ENCODE results near the gene SYT8.
"Not testable (repeated sequence)": the region's sequence is repeated elsewhere in the genome, so short reads cannot be mapped to it uniquely, and the experiment has no call there.

The SYT8 gene

GRCh38 chr11:1873813-1874150 is 39.0 kb downstream of the SYT8 start:
- not testable (repeated sequence) for DNase-seq (ENCODE audit: low spot score)

DNA sequence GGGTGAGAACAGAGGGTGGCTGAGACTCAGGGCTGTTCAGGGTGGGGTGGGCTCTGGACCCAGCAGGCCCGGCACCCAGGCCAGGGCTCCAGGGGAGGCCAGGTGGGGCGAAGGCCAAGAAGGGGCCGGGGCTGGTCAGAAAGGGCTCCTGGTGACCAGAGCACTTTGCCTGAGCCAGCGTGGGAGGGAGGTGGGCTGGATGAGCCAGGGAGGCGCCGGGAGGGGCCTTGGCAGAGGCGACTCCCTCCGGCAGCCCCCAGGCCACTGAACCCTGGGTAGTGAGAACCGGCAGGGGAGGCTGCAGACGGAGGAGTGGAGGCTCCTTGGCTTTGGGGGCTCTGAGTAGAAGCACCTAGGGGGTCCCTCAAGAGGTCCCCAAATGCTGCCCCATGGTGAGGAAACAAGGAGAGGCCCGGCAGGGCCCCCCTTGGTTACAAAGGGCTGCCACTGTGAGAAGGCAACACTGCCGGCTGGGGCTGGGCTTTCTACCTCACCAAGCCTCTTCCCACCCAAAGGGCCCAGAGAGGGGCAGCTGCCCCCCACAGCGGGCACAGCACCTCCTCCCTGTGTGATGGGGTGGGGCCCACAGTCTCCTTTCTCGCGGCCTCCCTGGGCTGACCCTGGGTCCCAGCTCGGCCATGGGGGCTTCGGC is 39.8 kb downstream of the SYT8 start:
- DNase-seq (ENCODE audit: low spot score): not testable (repeated sequence)

GRCh38 chr11:1875093-1875850 is 40.5 kb downstream of the SYT8 start:
- no peak for DNase-seq (ENCODE audit: low spot score)

DNA sequence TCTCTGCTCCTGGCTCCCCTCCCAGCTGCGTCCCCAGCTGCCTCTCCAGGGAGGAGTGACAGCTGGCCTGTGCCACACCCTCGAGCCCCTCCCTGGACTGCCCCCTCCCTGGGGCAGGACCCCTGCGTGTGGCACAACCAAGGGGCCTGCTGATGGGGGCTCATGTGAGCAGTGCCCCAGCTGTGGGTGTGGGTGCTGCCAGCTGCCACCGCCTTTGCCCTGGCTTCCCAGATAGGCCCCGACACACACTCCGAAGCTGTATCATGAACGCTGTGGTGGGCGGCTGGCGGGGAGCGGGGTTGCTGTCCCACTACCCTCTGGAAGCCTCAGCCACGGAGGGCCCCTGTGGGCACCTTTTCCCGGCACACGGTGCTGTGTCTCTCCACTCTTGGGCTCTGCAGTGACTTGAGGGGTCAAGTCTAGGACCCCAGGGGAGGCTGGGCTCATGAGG is 41.1 kb downstream of the SYT8 start:
- not testable (repeated sequence) for DNase-seq (ENCODE audit: low spot score)

- no peak for DNase-seq (ENCODE audit: low spot score)
These were observed 41.7 kb downstream of the SYT8 start for GRCh38 chr11:1876361-1877063.

DNA sequence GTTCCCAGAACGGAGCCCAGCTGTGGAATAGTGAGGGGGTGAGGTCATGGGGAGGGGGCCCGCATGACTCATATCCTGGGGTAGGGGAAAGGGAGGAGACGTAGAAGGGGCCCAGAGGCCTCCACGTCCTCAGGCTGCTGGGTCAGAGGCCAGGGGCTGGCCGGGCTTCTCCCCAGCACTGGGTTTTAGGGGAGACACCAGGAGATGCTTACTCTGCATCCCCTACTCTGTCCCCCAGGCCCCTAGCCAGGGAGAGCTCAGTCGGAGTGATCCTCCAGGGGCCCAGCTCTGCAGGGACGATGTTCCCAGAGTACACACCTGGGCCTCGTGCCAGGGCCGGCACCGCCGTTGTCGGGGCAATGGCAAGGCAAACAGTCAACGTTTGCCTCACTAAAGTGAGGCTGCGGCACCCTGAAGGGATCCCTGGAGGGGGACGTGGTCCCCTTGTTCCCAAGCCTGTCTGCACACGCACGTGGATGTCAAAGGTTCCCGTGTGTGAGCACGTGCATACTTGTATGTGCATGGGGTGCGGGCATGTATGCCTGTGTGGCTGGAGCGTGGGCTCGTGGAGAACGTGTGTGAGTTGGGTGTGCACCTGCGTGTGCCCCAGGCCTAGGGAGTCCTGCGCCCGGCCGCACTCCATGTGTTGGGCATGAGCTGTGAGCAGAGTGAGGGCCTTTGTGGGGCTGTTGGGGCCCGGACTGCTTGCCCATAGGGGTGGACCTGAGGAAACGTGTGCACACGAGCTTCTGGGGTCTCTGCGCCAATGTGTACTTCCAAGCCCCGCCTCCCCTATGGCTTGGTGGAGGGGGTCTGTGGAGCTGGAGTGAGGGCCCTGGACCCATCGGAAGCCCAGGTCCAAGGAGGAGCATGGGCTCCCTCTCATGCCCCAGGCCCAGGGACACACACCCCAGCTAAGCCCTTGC is 42.7 kb downstream of the SYT8 start:
- DNase-seq (ENCODE audit: low spot score): no peak

DNA sequence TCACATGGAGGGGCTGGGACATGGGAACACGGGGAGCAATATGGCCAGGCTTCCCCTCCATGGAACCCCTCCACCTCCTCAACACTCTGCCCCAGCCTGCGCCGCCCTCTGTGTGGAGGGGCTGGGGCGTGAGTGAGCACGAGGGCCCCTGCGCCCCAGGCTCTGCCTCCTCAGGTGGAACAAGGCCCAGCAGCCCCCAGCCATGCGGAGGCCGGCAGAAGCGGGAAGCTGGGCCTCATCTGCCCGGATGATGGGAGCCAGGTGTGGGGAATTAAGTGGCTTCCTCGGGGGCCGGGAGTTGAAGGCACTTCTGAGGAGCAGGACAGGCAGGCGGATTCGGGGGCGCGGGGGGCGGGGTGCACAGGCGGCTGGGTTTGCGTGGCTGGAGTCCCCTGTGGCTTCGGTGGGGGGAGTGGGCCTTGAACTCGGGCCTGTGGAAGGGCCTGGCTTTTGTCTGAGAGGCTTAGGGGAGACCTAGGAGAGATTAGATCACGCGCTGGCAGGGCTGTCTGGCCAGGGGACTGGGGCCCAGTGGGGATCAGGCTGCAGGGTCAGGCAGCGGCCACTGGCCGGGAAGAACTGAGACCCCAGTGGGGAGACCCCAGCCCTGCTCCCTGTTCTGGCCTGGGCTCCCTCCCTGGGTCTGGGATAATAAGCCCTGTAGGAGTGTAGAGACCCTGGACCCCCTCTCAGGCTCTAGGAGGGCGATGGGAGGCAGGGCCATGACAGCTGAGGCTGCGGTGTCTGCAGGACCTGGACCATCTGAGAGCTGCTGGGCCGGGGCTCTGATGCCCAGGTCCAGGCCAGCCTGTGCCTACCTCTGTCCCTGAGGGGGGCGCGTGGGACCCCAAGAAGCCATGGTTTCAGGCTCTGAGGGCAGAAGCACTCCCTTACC is 43.6 kb downstream of the SYT8 start:
- no peak for DNase-seq (ENCODE audit: low spot score)

GRCh38 chr11:1879342-1879940 is 44.7 kb downstream of the SYT8 start:
- no peak for DNase-seq (ENCODE audit: low spot score)

- DNase-seq (ENCODE audit: low spot score): no peak
These were observed 45.3 kb downstream of the SYT8 start for GRCh38 chr11:1879941-1880720.

- no peak for DNase-seq (ENCODE audit: low spot score)
These were observed 46.1 kb downstream of the SYT8 start for GRCh38 chr11:1880746-1881441.

DNA sequence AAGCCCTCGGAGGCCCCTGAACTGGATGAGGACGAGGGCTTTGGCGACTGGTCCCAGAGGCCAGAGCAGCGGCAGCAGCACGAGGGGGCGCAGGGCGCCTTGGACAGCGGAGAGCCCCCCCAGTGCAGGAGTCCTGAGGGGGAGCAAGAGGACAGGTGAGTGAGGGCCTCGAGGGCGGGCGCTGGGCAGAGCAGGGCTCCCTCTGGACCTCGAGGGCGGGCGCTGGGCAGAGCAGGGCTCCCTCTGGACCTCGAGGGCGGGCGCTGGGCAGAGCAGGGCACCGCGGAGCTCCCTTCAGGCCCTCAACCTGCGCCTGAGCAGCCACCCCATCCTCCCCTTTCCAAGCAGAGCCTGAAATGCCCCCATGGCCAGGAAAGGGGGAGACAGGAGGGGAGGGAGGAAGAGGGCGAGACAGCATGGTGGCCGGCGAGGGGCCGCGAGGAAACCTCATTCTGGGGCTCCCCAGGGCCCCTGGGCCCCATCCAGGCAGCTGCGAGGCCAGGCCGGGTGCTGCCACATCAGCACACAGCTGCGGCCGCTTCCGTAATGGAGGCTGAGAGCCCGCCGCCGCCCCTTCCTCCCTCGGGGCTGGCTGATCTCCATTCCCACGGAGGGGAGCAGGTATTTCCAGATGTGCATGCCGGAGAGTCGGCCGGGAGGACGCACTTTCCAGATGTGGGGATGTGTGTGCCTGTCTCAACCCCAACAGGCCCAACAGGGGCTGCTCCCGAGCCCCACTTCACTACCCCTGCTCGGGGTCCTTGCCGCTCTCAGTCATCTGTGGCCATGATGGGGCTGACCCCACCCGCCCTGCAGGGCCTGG is 46.9 kb downstream of the SYT8 start:
- no peak for DNase-seq (ENCODE audit: low spot score)

GRCh38 chr11:1882265-1883238 is 47.8 kb downstream of the SYT8 start:
- DNase-seq (ENCODE audit: low spot score): peak; percentile 78

DNA sequence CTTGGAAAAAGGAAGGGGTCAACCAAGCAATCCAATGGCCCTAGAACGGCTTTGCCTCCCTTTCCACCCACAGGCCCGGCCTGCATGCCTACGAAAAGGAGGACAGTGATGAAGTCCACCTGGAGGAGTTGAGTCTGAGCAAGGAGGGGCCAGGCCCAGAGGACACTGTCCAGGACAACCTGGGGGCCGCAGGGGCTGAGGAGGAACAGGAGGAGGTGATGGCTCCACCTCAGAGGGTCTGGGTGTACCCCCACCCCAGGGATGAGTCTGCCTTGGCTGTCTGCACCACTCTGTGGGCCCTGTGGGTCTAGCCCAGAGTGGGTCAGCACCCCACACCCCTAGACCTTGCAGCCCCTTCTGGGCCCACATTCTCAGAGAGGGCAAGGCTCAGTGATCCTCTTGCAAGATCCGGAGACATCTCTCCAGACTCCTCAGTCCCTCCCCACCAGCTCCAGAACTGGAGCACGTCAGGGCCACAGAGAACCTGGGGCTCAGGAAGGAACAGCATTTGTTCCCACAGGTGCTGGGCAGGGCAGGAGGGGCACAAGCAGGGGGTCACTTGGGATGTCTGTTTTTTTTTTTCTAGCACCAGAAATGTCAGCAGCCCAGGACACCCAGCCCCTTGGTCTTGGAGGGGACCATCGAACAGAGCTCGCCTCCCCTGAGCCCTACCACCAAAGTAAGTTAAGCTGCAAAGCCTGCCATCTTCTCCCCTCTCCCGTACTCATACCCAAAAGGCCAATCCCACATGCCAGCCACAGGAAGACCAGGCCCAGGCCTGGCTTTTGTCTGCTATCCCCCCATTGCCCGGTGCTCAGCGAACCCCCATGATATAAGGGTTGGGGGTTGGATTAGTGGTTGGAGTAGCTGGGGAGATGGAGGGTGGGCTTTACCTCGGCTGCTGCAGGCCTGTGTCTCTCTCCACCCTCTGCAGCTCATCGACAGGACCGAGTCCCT is 48.8 kb downstream of the SYT8 start:
- DNase-seq (ENCODE audit: low spot score): no peak

- DNase-seq (ENCODE audit: low spot score): no peak
These were observed 49.5 kb downstream of the SYT8 start for GRCh38 chr11:1884303-1884700.

DNA sequence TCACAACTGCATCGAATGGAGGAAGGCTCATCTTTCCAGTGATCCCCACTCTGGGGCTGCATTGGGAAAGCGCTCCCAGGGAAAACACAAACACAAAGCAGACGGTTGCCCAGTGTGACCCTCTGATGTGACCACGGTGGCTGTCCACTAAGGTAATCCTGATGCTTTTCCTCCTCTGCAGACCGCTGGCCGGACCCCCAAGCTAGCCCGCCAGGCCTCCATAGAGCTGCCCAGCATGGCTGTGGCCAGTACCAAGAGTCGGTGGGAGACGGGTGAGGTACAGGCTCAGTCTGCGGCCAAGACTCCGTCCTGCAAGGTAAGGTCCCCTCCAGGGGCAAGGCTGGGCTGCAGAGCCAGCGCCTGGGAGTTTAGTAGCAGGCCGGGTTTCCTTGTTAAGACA is 51.8 kb downstream of the SYT8 start:
- not testable (repeated sequence) for DNase-seq (ENCODE audit: low spot score)
